Omental fat pad (tissue), 4 donors: Measurements from ENCODE around the gene ING2. TPM values are rescaled to one million over a fixed set of nuclear protein-coding genes. Genes with fewer than 3 reads are reported as not detected.

Source experiments
- ATAC-seq: fragments of 150-250 bp; one replicate; pipeline ENCODE4 v1.9.1; 2016; ENCODE audit warnings: mild to moderate bottlenecking, moderate library complexity; ENCODE audit not compliant: low FRiP score
- DNase-seq: peaks from one replicate; pipeline ENCODE4 v3.0.0-alpha.2; 2019; ENCODE audit warnings: low spot score
- CTCF ChIP-seq, 3 donors: fragments of 450-650 bp; IDR thresholded peaks; one replicate each; pipeline ENCODE4 v1.5.1; 2016 to 2017; ENCODE audit warnings: antibody characterized with exemption in 3 of 3, mild to moderate bottlenecking in 3 of 3, moderate library complexity in 2 of 3
- total RNA-seq, 4 donors: library from RNA; depleted of rRNA; stranded (reverse); fragments of >200 nt; gene quantifications; one replicate each; pipeline ENCODE4 v1.1.0, GENCODE V29; 2016

ING2 gene
- total RNA-seq, 4 donors from 2014 or later: 11.5 to 28.5 (median 13.9) TPM

GRCh38 chr4:183483997-183484396, 20.9 kb upstream of the ING2 start:
- DNase-seq: no peak
- TF ChIP-seq CTCF (IDR thresholded peaks at IDR 0.05): no peak

GRCh38 chr4:183485411-183486160, 19.3 kb upstream of the ING2 start:
- TF ChIP-seq CTCF (IDR thresholded peaks at IDR 0.05): no peak
- ATAC-seq (no peak), DNase-seq (no peak)

More at GRCh38 chr4:183483997-183484396, 20.9 kb upstream of the ING2 start:
- no peak for ATAC-seq

GRCh38 chr4:183492791-183493222, 12.1 kb upstream of the ING2 start:
- no peak for DNase-seq
- no peak for ATAC-seq
- no peak for TF ChIP-seq CTCF (IDR thresholded peaks at IDR 0.05)

GRCh38 chr4:183493246-183493645, 11.6 kb upstream of the ING2 start:
- DNase-seq (no peak), ATAC-seq (no peak)
- TF ChIP-seq CTCF (IDR thresholded peaks at IDR 0.05): no peak

GRCh38 chr4:183495184-183495583, 9.7 kb upstream of the ING2 start:
- no peak for TF ChIP-seq CTCF (IDR thresholded peaks at IDR 0.05)
- DNase-seq (no peak), ATAC-seq (no peak)

GRCh38 chr4:183499389-183499788, 5.5 kb upstream of the ING2 start:
- no peak for DNase-seq
- TF ChIP-seq CTCF (IDR thresholded peaks at IDR 0.05): no peak
- no peak for ATAC-seq

GRCh38 chr4:183499801-183500200, 5.1 kb upstream of the ING2 start:
- no peak for ATAC-seq
- no peak for DNase-seq
- TF ChIP-seq CTCF (IDR thresholded peaks at IDR 0.05): no peak
